Stimulated activated CD8-positive, alpha-beta memory T cell treated with anti-CD3 and anti-CD28 coated beads, Interleukin-4, amount 100 ng/mL, for 1 hour (primary cell): ENCODE measurements around the gene GTPBP6.
"Not testable (repeated sequence)": the region's sequence is repeated elsewhere in the genome, so short reads cannot be mapped to it uniquely, and the experiment has no call there.

Experiments used
- DNase-seq, 2 donors: peaks; one replicate each; pipeline ENCODE4 v3.0.0-alpha.2; 2020; ENCODE audit warnings: low read depth in 2 of 2, low spot score in 1 of 2

The GTPBP6 gene

GRCh38 chrX:351736-352135, 33.1 kb upstream of the GTPBP6 start:
- no peak for DNase-seq

- not testable (repeated sequence) for DNase-seq
These were observed 32.7 kb upstream of the GTPBP6 start for GRCh38 chrX:351324-351641.

DNA sequence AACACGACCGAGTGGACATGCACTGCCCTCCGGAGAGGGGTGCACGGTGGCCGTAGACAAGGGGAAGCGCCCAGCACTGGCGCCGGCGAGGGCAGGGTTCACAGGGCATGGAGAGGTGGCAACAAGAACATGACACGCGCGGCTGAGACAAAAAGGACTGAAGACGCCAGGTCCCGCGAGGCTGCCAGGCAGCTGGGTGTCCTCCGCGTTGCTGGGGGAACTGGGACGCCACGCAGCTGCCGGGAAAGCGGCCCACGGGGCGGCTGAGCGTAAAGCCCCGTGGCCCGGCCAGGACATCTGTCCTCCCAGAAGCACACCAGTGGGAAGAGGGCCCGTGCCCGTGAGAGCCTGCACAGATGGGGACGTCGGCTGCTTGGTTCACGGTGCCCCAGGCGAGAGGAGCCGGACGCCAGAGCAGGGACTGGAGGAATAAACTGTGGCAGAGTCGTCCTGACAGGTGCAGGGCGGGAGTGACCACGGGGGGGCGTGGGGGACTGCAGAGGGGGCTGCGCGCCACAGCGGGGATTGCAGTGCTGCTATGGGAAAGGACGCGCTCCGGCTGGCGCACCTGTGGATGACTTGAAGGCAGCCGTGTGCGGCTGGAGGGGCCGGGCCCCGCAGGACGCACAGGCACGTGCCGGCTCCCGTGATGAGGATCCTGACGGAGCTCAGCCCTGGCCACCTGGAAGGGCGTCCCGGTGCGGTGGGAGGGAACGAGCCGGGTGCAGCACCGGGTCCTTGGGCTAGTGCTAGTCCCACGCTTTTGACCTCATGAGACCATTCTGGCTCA, 32.1 kb upstream of the GTPBP6 start:
- no peak for DNase-seq

- no peak for DNase-seq
These were observed 31.5 kb upstream of the GTPBP6 start for GRCh38 chrX:350148-350533.

GRCh38 chrX:349702-350101, 31.1 kb upstream of the GTPBP6 start:
- no peak for DNase-seq

DNA sequence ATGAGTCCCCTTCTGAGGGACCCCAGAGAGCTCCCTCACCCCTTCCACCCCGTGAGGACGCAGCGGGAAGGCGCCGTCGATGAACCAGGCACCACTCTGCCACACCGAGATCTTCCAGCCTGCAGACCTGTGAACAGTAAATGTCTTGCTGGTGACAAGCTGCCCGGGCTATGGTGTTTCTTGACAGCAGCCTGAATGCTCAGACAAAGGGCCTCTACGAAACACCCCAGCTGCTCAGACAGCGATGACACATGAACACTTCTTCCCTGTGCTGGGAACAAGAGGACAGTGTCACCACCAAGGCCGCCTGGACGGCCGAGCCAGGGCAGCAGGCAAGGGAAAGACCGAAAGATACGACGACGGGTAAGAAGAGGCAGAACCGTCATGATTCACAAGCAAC, 30.6 kb upstream of the GTPBP6 start:
- no peak for DNase-seq

DNA sequence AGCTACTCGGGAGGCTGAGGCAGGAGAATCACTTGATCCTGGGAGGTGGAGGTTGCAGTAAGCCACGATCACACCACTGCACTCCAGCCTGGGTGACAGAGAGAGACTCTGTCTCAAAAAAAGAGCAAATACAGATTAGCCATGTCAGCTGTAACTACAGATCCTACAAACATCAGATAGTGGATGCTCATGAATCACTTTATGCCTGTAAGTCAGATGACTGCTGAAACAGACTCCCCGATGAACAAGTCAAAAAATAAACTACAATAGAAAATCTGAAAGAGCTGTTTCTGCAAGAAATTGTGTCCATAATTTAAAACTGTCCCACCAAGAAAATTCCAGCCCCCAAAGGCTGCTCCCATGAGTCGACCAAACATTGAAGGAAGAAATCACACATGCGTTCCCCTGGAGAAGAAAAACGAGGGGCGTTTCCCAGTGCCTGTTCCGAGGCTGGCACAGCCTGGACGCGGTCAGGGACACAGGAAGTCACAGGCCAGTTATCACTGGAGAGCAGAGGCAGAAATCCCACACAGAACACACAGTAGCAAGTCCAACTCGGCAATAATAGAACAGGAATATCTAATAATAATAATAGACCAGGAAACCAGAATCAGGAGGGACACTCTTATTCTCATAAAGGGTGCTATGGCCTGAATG, 30.0 kb upstream of the GTPBP6 start:
- DNase-seq, result no peak

DNA sequence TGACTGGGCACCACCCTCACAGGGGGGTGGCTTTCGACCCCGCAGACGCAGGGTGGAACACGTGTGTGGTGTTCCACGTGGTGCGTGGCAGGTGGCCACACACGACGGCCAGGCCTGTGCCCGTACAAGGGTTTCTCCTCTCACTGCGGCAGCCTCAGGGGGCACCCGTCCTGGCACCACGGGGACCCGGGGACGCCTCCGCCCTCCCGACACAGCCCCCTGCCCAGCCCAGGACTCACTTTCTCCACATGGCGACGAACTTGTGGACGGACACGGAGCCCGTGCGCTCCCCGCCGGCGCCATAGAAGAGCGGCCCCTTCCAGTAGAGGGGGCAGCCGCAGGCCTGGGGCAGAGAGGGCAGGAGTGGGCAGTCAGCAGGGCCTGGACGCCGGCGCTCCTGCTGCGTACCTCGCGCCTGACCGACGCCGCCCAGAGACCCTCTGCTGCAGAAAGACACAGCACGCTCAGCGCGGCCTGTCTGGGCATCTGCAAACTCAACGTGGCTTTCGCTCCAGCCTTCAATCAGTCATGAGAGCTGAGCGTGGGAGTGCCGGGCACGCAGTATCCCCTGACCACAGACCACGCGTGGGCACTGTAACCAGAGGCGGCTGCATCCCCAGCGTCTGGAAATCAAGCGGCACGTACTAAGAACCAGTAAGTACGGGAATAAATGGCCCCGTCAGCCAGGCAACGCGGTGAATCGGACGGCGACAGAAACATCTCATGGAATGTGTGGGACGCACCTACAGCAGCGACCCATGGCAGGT, 28.9 kb upstream of the GTPBP6 start:
- DNase-seq, result no peak

DNA sequence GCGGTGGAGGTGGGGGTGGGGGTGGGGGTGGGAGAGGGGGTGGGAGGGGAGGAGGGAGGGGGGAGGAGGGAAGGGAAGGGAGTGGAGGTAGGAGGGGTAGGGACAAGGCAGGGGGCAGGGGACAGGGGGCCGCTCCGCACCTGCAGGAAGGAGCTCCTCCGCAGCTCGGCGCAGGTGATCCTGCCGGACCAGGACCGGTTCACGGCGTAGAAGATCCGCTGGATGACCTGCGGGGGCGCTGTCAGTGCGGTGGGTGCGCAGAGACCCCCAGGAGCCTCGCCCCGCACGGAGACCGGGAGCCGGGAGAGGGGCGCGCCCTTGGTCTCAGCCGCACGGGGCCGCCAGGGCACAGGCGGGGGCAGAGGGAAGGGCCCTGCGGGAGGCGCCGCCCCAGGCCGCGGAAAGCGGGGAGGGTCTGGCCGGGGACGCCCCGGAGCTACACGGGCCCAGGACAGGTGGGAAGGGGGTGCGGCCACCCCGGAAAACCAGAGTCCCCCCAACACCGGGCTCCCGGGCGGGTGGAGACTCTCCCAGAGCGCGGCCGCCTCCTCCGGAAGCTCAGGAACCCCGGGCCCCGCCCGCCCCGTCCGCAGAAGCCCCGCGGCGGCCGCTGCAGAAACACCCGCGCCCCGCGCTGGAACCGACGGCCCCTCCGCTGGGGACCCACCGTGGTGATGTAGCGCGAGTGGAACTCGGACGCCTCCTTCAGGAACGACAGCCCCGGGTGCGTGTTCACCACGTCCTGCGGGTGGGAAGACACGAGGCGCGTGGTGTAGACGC, 27.6 kb upstream of the GTPBP6 start:
- DNase-seq, result no peak

DNA sequence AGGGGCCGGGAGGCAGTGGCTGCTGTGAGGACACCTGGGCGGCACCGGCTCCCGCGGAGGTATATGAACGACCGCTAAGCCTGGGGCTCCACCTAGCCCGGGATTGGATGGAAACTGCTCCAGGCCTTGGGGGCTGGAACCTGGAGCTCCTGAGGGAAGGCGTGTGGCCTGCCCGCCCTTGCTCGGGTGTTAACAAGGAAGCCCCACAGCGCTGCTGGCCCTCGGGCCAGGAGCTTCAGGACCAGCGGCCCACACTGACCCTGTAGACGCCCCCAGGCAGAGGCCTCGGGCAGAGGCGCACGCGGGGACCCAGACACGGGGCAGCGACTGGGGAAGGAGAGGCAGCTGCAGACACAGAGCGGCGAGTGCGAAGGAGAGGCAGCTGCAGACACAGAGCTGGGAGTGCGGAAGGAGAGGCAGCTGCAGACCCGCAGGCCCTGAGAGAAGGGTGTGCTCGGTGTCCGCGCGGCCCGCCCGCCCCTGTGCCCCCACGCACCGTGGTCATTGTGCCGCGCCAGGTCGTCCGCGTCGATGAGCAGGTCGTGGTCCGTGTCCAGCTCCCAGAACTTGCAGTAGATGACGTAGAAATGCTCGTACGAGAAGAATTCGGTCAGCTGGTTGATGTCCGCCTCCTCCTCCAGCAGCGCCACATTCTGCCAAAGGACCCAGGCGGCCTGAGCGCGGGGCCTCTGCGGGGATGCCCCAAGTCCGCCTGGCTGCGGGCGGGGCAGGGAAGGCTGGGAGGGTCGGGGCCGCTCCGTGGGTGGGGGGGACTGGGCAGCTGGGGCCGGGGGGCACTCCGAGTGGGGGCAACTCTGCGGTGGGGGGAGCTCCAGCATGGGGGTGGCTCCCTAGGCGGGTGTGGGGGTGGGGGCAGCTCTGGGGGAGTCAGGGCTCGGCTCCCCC, 26.7 kb upstream of the GTPBP6 start:
- no peak for DNase-seq

DNA sequence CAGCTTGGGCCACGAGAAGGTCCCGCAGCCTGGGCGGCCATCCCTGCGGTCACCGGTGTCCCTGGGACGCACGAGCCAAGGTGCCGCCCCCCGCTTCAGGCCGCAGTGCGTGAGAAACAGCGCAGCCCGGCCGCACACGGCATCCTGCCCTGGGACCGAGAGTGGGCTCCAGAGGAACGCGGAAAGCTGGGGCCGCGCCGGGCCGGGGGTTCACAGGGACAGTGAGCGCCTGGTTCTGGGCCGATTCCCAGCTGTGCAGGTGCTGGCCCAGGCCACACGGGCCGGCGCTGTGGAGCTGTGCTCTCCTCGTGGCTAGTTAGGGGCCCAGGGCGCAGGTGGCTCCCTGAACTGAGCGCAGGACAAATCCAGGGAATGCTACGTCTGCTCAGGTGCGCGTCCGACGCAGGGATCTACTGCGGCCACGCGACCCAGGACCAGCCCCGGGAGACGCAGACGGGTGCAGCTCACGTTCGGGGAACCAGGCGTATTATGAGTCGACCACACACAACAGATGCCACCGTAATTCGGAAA, 25.8 kb upstream of the GTPBP6 start:
- no peak for DNase-seq

DNA sequence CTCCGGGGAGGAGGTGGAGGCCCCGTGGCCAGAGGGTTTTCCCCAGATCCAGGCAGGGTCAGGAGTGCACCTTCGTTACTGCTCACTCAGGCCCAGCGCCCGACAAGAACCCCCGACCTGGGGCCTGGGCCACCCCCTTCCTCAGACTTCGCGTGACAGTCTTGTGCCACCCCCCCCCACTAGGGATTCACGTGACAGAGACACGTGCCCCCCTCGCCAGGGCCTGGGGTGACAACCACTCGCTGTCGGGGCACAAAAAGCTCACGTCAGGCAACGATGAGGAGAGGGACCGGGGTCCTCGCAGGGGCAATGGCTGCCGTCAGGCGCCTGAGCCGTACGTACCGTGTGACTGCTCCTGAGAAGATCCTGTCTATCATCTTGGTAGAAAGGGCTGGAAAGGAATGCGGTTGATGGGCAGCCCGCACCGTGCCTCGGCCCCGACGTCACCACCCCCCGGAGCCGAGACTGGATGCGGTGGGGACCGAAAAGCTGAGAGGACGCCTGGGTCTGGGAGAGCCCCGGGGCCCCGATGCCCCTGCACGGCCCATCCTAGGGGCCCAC, 23.0 kb upstream of the GTPBP6 start:
- no peak for DNase-seq

GRCh38 chrX:340641-341423, 22.2 kb upstream of the GTPBP6 start:
- DNase-seq, result no peak

- DNase-seq, result no peak
These were observed 21.5 kb upstream of the GTPBP6 start for GRCh38 chrX:340121-340520.

GRCh38 chrX:338836-339400, 20.3 kb upstream of the GTPBP6 start:
- DNase-seq, result no peak

- no peak for DNase-seq
These were observed 19.8 kb upstream of the GTPBP6 start for GRCh38 chrX:338281-338835.

GRCh38 chrX:337331-337831, 18.8 kb upstream of the GTPBP6 start:
- no peak for DNase-seq

GRCh38 chrX:336227-336626, 17.6 kb upstream of the GTPBP6 start:
- DNase-seq, result no peak
